Upper lobe of right lung (tissue), 1 donor: ENCODE results near the gene RTL5. TPM values are rescaled to one million over a fixed set of nuclear protein-coding genes. Genes with fewer than 3 reads are reported as not detected.
"Not testable (repeated sequence)": the region's sequence is repeated elsewhere in the genome, so short reads cannot be mapped to it uniquely, and the experiment has no call there.

Experiments
- ATAC-seq: fragments of 200-7000 bp; cut with Tn5 transposase; one replicate; pipeline ENCODE4 v1.9.1; 2020; ENCODE audit warnings: mild to moderate bottlenecking, moderate library complexity
- DNase-seq: peaks from one replicate; pipeline ENCODE4 v3.0.0-alpha.2; 2020
- H3K27ac ChIP-seq: fragments of 200-600 bp; one replicate; pipeline ENCODE4 v1.8.0; 2022
- H3K27me3 ChIP-seq: fragments of 200-600 bp; one replicate; pipeline ENCODE4 v1.8.0; 2022; ENCODE audit warnings: mild to moderate bottlenecking
- H3K36me3 ChIP-seq: fragments of 200-600 bp; one replicate; pipeline ENCODE4 v1.8.0; 2022
- H3K4me1 ChIP-seq: fragments of 200-600 bp; one replicate; pipeline ENCODE4 v1.8.0; 2022
- H3K4me3 ChIP-seq: fragments of 200-600 bp; one replicate; pipeline ENCODE4 v1.8.0; 2022; ENCODE audit warnings: mild to moderate bottlenecking
- H3K9me3 ChIP-seq: fragments of 200-600 bp; one replicate; pipeline ENCODE4 v1.8.0; 2022
- CTCF ChIP-seq: fragments of 200-600 bp; IDR thresholded peaks from one replicate; pipeline ENCODE4 v1.8.0; 2022; ENCODE audit warnings: antibody characterized with exemption
- intact Hi-C: fragments of 100-400 bp; cut with DNase I; formaldehyde crosslinking; loops from one replicate; pipeline ENCODE4 v1.11.0; 2022
- long read RNA-seq: library from polyadenylated mRNA; unstranded; transcript quantifications from one replicate; pipeline ENCODE4 v2.0.0, GENCODE V29; 2021
- total RNA-seq: library from RNA; stranded (reverse); fragmentation: NEBNext Ultra II Directional; extraction: Animal tissue kit (Norgen Biotek cat#: 25700); gene quantifications from one replicate; pipeline ENCODE4 v1.2.1, GENCODE V29; 2021
- donor health status: DM: no; HTN: yes; CAD: no; lungs with severe emphysema.

Gene RTL5
- total RNA-seq: 9.2 TPM
- long read RNA-seq, full-length matches to known transcripts: 8 of 9 reads
- long read RNA-seq, partial matches to known transcripts: 0 of 9 reads
- long read RNA-seq, other reads (novel, unspliced or antisense): 1 of 9 reads

- Histone ChIP-seq H3K4me1 (no peaks in the 10 kb centered on the region), H3K9me3 (no peaks in the 10 kb centered on the region), H3K27ac (peak within 1 kb of the TSS; percentile 30), H3K27me3 (no peaks in the 10 kb centered on the region), H3K36me3 (no peaks in the 10 kb centered on the region), H3K4me3 (peak within 1 kb of the TSS; percentile 56)
- ATAC-seq (peak; percentile 95), DNase-seq (peak; percentile 92)
- intact Hi-C loops: loop anchor here (10.0 kb wide), 1 partner anchor 127 kb away; no protein-coding TSS in a partner anchor
- TF ChIP-seq CTCF: peak; percentile 10
Observed at GRCh38 chrX:72131317-72132294, at the start of gene RTL5. Gene RTL5, minus strand, starts transcription at chrX:72131915.

- DNase-seq: no peak
- H3K9me3 ChIP-seq: no peaks in the 10 kb centered on the region
- H3K27ac ChIP-seq: peak overlapping the region; percentile 84
- H3K36me3 ChIP-seq: no peaks in the 10 kb centered on the region
- intact Hi-C loops: no loop called here
- peak overlapping the region; percentile 72 for H3K4me3 ChIP-seq
- no peaks in the 10 kb centered on the region for H3K4me1 ChIP-seq
- H3K27me3 ChIP-seq: no peaks in the 10 kb centered on the region
- no peak for ATAC-seq
- no peak for TF ChIP-seq CTCF
Observed at GRCh38 chrX:72180539-72180938, 48.8 kb upstream of the RTL5 start.

- intact Hi-C loops: no loop called here
- ATAC-seq: no peak
- no peak for DNase-seq
- H3K27me3 ChIP-seq: no peaks in the 10 kb centered on the region
- H3K36me3 ChIP-seq: no peaks in the 10 kb centered on the region
- no peak overlapping the region for H3K4me3 ChIP-seq
- H3K9me3 ChIP-seq: no peaks in the 10 kb centered on the region
- H3K4me1 ChIP-seq: no peaks in the 10 kb centered on the region
- H3K27ac ChIP-seq: no peak overlapping the region
- TF ChIP-seq CTCF: no peak
Observed at GRCh38 chrX:72176981-72177380, 45.3 kb upstream of the RTL5 start.

- H3K27ac ChIP-seq, H3K36me3 ChIP-seq, intact Hi-C loops, H3K4me3 ChIP-seq, DNase-seq, H3K27me3 ChIP-seq, H3K9me3 ChIP-seq, ATAC-seq, H3K4me1 ChIP-seq: not testable (repeated sequence)
Observed at GRCh38 chrX:72176289-72176688, 44.6 kb upstream of the RTL5 start.

- H3K27me3 ChIP-seq: no peaks in the 10 kb centered on the region
- DNase-seq: no peak
- TF ChIP-seq CTCF: no peak
- no peaks in the 10 kb centered on the region for H3K9me3 ChIP-seq
- intact Hi-C loops: no loop called here
- H3K27ac ChIP-seq: peak overlapping the region; percentile 24
- H3K36me3 ChIP-seq: no peaks in the 10 kb centered on the region
- H3K4me1 ChIP-seq: no peaks in the 10 kb centered on the region
- peak overlapping the region; percentile 16 for H3K4me3 ChIP-seq
- no peak for ATAC-seq
Observed at GRCh38 chrX:72169008-72169728, 37.5 kb upstream of the RTL5 start.

- H3K27ac ChIP-seq: no peak overlapping the region
- no peaks in the 10 kb centered on the region for H3K9me3 ChIP-seq
- no peak overlapping the region for H3K4me3 ChIP-seq
- no peaks in the 10 kb centered on the region for H3K27me3 ChIP-seq
- TF ChIP-seq CTCF: no peak
- intact Hi-C loops: no loop called here
- H3K36me3 ChIP-seq: no peaks in the 10 kb centered on the region
- no peak for DNase-seq
- no peak for ATAC-seq
- no peaks in the 10 kb centered on the region for H3K4me1 ChIP-seq
Observed at GRCh38 chrX:72165551-72165950, 33.8 kb upstream of the RTL5 start.
